NT2/D1 (cell line): Measurements from ENCODE around the gene LRMDA.

Experiments
- DNase-seq: peaks from one replicate; pipeline ENCODE4 v3.0.0-alpha.2; 2011; ENCODE audit warnings: low read depth, low spot score
- H3K27me3 ChIP-seq: 2 replicates; pipeline ENCODE4 v1.6.0; 2011; ENCODE audit warnings: mild to moderate bottlenecking; ENCODE audit not compliant: insufficient read length, insufficient read depth
- H3K36me3 ChIP-seq: 2 replicates; pipeline ENCODE4 v1.6.1; 2011; ENCODE audit warnings: mild to moderate bottlenecking, low read length, mixed read lengths; ENCODE audit not compliant: insufficient read depth, insufficient read length
- H3K4me1 ChIP-seq: 2 replicates; pipeline ENCODE4 v1.5.1; 2011; ENCODE audit not compliant: insufficient read depth, insufficient read length
- H3K4me3 ChIP-seq: 2 replicates; pipeline ENCODE4 v1.5.1; 2011; ENCODE audit warnings: low read depth; ENCODE audit not compliant: insufficient read length
- H3K9ac ChIP-seq: 2 replicates; pipeline ENCODE4 v1.6.0; 2011; ENCODE audit warnings: low read depth; ENCODE audit not compliant: insufficient read length
- H3K9me3 ChIP-seq: 2 replicates; pipeline ENCODE4 v1.5.1; 2011; ENCODE audit warnings: mild to moderate bottlenecking, low read length; ENCODE audit not compliant: insufficient read depth
- SUZ12 ChIP-seq: IDR thresholded peaks from 2 replicates; pipeline ENCODE4 v1.6.1; 2011; ENCODE audit not compliant: insufficient read length, insufficient read depth; ENCODE audit errors: extremely low read depth
- YY1 ChIP-seq: IDR thresholded peaks from 2 replicates; pipeline ENCODE4 v1.6.1; 2011; ENCODE audit not compliant: insufficient read length, insufficient read depth
- ZNF274 ChIP-seq: IDR thresholded peaks from 2 replicates; pipeline ENCODE4 v1.6.1; 2011; ENCODE audit warnings: mild to moderate bottlenecking, low read depth, low read length

LRMDA gene

DNA sequence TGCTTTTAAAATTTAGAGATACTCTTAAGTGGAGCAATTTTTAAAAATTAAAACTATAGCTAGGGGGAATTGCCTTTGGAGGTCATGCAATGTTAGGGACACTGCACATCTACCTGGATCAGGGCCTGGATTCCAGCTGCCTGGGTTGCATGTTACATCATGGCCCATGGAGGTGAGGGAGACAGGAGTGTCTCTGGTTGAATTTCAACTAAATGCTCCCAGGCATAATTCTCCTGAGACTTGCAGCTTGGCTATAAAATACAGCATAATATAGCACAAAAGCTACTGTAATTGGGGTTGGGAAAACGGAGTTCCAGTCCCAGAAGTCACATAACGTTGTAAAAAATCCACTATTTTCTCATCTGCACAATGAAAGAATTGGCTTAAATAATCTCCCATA lies 782.5 kb downstream of the LRMDA start:
- no peaks in the 10 kb centered on the region for H3K4me1 ChIP-seq
- no peaks in the 10 kb centered on the region for H3K27me3 ChIP-seq
- DNase-seq, result no peak
- no peak overlapping the region for H3K4me3 ChIP-seq
- no peak overlapping the region for H3K9ac ChIP-seq
- H3K36me3 ChIP-seq, result no peaks in the 10 kb centered on the region
- H3K9me3 ChIP-seq, result no peaks in the 10 kb centered on the region
- TF ChIP-seq YY1 (no peak), SUZ12 (no peak), ZNF274 (no peak)

DNA sequence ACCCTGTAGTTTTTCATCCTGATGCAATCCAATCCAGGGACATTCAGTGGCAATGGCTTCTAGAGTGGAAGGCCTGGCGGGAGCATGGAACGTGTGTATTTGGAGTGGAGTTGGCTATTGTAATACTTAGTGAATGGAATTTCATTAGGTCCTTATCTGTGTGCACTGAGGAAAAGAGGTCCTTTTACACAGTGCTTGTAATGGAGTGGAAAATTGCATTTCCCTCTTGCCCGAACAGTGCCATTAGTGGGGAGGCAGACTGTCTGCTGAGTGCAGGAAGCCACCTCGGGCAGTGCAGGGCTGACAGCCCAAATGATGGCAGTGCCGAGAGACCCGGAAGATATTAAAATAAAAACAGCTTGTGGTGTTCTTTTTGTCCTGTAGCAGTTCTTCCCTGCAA lies 786.6 kb downstream of the LRMDA start:
- Histone ChIP-seq H3K36me3 (no peaks in the 10 kb centered on the region), H3K27me3 (no peaks in the 10 kb centered on the region), H3K9ac (no peak overlapping the region), H3K4me3 (no peak overlapping the region), H3K9me3 (no peaks in the 10 kb centered on the region), H3K4me1 (no peaks in the 10 kb centered on the region)
- TF ChIP-seq YY1, result no peak
- no peak for TF ChIP-seq ZNF274
- no peak for TF ChIP-seq SUZ12
- DNase-seq, result no peak

DNA sequence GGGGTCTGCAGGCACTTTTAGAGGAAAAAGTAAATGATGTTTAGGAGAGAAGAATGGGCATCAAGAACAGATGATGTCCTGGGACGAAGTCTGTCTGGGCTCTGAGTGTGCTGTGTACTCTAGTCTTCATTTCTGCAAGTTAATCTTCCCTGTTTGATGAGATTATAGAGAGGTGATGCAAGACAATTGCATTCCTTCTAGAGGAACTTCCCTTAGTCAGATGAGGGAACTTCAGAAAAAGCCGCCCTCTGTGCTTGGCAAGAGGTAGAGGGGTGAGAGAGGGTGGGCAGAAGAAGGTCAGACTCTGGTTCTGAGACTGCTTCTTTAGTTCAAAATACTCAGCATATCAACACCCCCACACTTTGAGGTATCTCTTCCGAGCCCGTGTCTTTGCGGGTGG lies 797.9 kb downstream of the LRMDA start:
- no peak for TF ChIP-seq ZNF274
- no peak for TF ChIP-seq YY1
- no peak for TF ChIP-seq SUZ12
- H3K36me3 ChIP-seq, result no peaks in the 10 kb centered on the region
- no peak overlapping the region for H3K4me3 ChIP-seq
- H3K4me1 ChIP-seq, result peaks cover 3% of the 10 kb centered on the region
- H3K9ac ChIP-seq, result no peak overlapping the region
- DNase-seq, result no peak
- H3K9me3 ChIP-seq, result peaks cover 15% of the 10 kb centered on the region; the same call in 1 of the 2 replicates
- no peaks in the 10 kb centered on the region for H3K27me3 ChIP-seq

DNA sequence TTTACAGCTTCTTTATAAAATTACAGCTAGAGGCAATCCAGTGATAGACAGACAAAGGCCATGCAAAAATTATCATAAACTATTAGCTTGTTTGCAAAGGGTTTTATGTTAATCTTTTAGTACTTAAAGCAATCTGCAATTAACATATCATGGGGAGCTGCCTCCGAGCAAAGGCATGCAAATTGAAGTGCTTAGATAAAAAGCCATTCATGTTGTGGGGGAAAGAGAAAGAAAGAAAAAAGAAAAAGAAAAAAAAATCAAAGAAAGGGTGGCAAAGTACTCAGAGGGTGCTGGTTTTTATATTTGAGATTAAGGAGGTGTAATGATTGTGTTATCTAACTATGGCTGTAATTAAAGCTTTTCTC lies 799.5 kb downstream of the LRMDA start:
- peaks cover 29% of the 10 kb centered on the region; the same call in 1 of the 2 replicates for H3K9me3 ChIP-seq
- H3K27me3 ChIP-seq, result no peaks in the 10 kb centered on the region
- no peak for TF ChIP-seq YY1
- TF ChIP-seq ZNF274, result no peak
- TF ChIP-seq SUZ12, result no peak
- no peak overlapping the region for H3K4me3 ChIP-seq
- H3K36me3 ChIP-seq, result no peaks in the 10 kb centered on the region
- no peak overlapping the region for H3K9ac ChIP-seq
- DNase-seq, result no peak
- H3K4me1 ChIP-seq, result peaks cover 3% of the 10 kb centered on the region

DNA sequence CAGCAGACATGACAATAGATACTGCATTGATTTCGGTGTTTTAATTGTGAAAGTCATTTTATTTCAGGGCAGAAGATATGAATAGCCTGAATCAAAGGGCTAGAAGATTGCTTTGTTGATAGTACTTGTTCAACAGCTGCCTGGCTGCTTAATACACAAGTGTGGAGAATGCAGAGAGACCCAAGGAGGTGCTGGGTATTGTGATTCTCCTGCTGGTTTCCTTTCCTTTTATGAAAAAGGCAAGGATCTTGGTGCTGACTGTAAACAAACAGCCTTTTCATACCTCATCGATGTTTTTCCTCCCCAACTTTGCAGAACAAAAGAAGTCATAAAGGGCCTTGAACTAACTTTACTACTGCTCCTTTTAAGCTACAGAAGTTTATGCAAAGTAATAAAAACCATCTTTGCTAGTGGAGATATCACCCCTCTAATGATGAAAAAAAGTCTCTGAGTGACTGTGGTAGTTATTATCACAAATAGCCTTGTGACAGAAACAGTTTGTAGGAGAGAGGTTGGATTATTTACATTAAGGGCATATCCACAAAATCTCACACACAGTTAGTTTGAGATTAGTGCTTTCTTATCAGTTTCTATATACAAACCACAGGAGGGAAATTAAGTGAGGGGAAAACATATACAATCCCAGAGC lies 800.0 kb downstream of the LRMDA start:
- H3K9me3 ChIP-seq, result peaks cover 31% of the 10 kb centered on the region; the same call in 1 of the 2 replicates
- DNase-seq, result peak; percentile 75
- H3K9ac ChIP-seq, result no peak overlapping the region
- H3K4me3 ChIP-seq, result no peak overlapping the region
- TF ChIP-seq ZNF274 (no peak), SUZ12 (no peak), YY1 (no peak)
- H3K36me3 ChIP-seq, result no peaks in the 10 kb centered on the region
- peaks cover 3% of the 10 kb centered on the region for H3K4me1 ChIP-seq
- H3K27me3 ChIP-seq, result no peaks in the 10 kb centered on the region

DNA sequence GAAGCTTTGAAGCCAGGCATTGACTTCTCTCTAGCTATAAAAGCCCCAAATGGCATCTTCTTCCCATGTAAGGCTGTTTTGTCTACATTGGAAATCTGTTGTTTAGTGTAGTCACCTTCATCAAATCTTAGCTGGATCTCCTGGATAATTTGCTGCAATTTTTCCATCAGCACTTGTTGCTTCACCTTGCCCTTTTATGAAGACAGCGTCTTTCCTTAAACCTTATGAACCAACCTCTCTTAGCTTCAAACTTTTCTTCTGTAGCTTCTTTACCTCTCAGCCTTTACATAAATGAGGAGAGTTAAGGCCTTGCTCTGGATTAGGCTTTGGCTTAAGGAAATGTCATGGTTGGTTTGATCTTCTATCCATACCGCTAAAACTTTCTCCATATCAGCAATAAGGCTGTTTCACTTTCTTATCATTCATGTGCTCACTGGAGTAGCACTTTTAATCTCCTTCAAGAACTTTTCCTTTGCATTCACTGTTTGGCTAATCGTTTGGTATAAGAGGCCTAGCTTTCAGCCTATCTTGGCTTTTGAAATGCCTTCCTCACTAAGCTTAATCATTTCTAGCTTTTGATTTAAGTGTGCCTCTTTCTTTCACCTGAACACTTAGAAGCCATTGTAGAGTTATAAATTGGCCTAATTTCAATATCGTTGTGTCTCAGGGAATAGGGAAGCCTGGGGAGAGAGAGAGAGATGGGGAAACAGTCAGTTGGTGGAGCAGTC lies 803.2 kb downstream of the LRMDA start:
- TF ChIP-seq SUZ12 (no peak), YY1 (no peak), ZNF274 (no peak)
- Histone ChIP-seq H3K9me3 (peaks cover 27% of the 10 kb centered on the region; the same call in 1 of the 2 replicates), H3K27me3 (no peaks in the 10 kb centered on the region), H3K9ac (no peak overlapping the region), H3K36me3 (no peaks in the 10 kb centered on the region), H3K4me3 (no peak overlapping the region), H3K4me1 (peaks cover under 1% of the 10 kb centered on the region)
- no peak for DNase-seq

DNA sequence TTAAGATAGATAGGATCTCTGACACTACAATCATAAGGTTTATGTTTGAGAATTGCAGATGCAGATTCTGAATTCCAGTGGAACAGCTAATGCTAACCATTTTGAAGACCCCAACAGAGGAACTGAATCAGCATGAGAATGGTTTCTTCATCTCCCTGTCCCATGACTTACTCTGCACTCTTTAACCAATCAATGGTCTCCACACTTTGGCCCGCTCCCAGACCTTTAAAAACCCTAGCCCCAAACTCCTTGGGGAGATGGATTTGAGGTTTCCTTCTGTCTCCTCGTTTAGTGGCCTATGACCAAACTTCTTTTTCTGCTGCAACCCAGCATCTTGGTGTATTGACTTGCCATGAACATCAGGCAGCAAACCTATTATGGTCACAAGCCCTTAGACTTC lies 804.9 kb downstream of the LRMDA start:
- no peak for TF ChIP-seq SUZ12
- H3K27me3 ChIP-seq, result no peaks in the 10 kb centered on the region
- H3K4me1 ChIP-seq, result no peaks in the 10 kb centered on the region
- H3K4me3 ChIP-seq, result no peak overlapping the region
- H3K9me3 ChIP-seq, result peaks cover 27% of the 10 kb centered on the region; the same call in 1 of the 2 replicates
- no peak overlapping the region for H3K9ac ChIP-seq
- H3K36me3 ChIP-seq, result no peaks in the 10 kb centered on the region
- DNase-seq, result no peak
